Breast epithelium (tissue), 4 donors: ENCODE data around the gene PLPPR3. TPM values are rescaled to one million over a fixed set of nuclear protein-coding genes. Genes with fewer than 3 reads are reported as not detected.

ENCODE experiments used
- DNase-seq, 2 donors: peaks; one replicate each; pipeline ENCODE4 v3.0.0-alpha.2; 2019; ENCODE audit warnings: low spot score in 2 of 2
- H3K27ac ChIP-seq, 2 donors: fragments of 200-600 bp; sonication (generic) in 1 of 2; one replicate each; pipeline ENCODE4 v1.5.1; 2016 to 2019; ENCODE audit warnings: mild to moderate bottlenecking in 1 of 2
- H3K27me3 ChIP-seq, 2 donors: fragments of 200-600 bp; sonication (generic) in 1 of 2; one replicate each; pipeline versions ENCODE4 v1.5.1 to v1.6.0; 2017 to 2019; ENCODE audit warnings: control low read depth in 1 of 2, mild to moderate bottlenecking in 1 of 2
- H3K36me3 ChIP-seq: fragments of 200-600 bp; one replicate; pipeline ENCODE4 v1.5.1; 2019
- H3K4me1 ChIP-seq, 2 donors: fragments of 200-600 bp; sonication (generic); one replicate each; pipeline ENCODE4 v1.5.1; 2016 to 2019; ENCODE audit warnings: control low read depth in 1 of 2
- H3K4me3 ChIP-seq, 3 donors: fragments of 200-600 bp; sonication (generic); 1 replicate in 2 of 3; 2 replicates in 1 of 3; pipeline ENCODE4 v1.5.1; 2016 to 2019; ENCODE audit warnings: mild to moderate bottlenecking in 3 of 3, moderate library complexity in 2 of 3
- H3K9me3 ChIP-seq, 2 donors: fragments of 200-600 bp; sonication (generic) in 1 of 2; one replicate each; pipeline ENCODE4 v1.5.1; 2016 to 2019; ENCODE audit warnings: control low read depth in 1 of 2
- CTCF ChIP-seq, 3 donors: fragments of 450-650 bp; IDR thresholded peaks; one replicate each; pipeline ENCODE4 v1.5.1; 2016 to 2017; ENCODE audit warnings: antibody characterized with exemption in 3 of 3, mild to moderate bottlenecking in 3 of 3, moderate library complexity in 3 of 3
- POLR2A ChIP-seq: fragments of 450-650 bp; IDR thresholded peaks from one replicate; pipeline ENCODE4 v1.6.1; 2016; ENCODE audit warnings: antibody characterized with exemption, mild to moderate bottlenecking, moderate library complexity
- POLR2AphosphoS5 ChIP-seq, 3 donors: sonication (generic); formaldehyde crosslinking; IDR thresholded peaks; one replicate each; pipeline ENCODE4 v1.6.1; 2017; ENCODE audit warnings: antibody characterized with exemption in 3 of 3
- intact Hi-C: fragments of 100-400 bp; cut with DNase I; formaldehyde crosslinking; loops from one replicate; pipeline ENCODE4 v1.15.1; 2023; ENCODE audit warnings: low total_unique reads
- total RNA-seq, 3 donors: library from RNA; depleted of rRNA; stranded (reverse); fragments of >200 nt; gene quantifications; one replicate each; pipeline ENCODE4 v1.1.0, GENCODE V29; 2016

The PLPPR3 gene
- total RNA-seq, 3 donors from 2014 or later: 6.9 to 9.1 TPM; not detected in 1

GRCh38 chr19:848386-848921 is 26.7 kb upstream of the PLPPR3 start:
- intact Hi-C loops: no loop called here
- DNase-seq: no peak
- H3K9me3 ChIP-seq: no peaks in the 10 kb centered on the region
- H3K36me3 ChIP-seq: no peaks in the 10 kb centered on the region
- peaks cover 5 to 6% of the 10 kb centered on the region in 2 donors for H3K4me1 ChIP-seq
- no peak overlapping the region for H3K4me3 ChIP-seq
- TF ChIP-seq POLR2AphosphoS5 (IDR thresholded peaks at IDR 0.05): no peak
- TF ChIP-seq POLR2A: no peak
- TF ChIP-seq CTCF (IDR thresholded peaks at IDR 0.05): no peak
- H3K27me3 ChIP-seq: peaks cover 11 to 31% of the 10 kb centered on the region in 2 donors
- no peak overlapping the region for H3K27ac ChIP-seq

GRCh38 chr19:845707-846521 is 24.2 kb upstream of the PLPPR3 start:
- Histone ChIP-seq H3K27me3 (peaks cover 4 to 18% of the 10 kb centered on the region in 2 donors), H3K4me1 (peaks cover 6 to 8% of the 10 kb centered on the region in 2 donors)

GRCh38 chr19:844546-844971 is 22.8 kb upstream of the PLPPR3 start:
- TF ChIP-seq POLR2AphosphoS5 (IDR thresholded peaks at IDR 0.05): no peak
- TF ChIP-seq POLR2A: no peak
- no peak for TF ChIP-seq CTCF (IDR thresholded peaks at IDR 0.05)
- DNase-seq: no peak
- no peaks in the 10 kb centered on the region for H3K9me3 ChIP-seq
- no peak overlapping the region for H3K27ac ChIP-seq
- H3K4me1 ChIP-seq: peaks cover 6 to 8% of the 10 kb centered on the region in 2 donors
- intact Hi-C loops: no loop called here
- no peaks in the 10 kb centered on the region for H3K36me3 ChIP-seq
- peaks cover 4 to 20% of the 10 kb centered on the region in 2 donors for H3K27me3 ChIP-seq
- H3K4me3 ChIP-seq: no peak overlapping the region

More at GRCh38 chr19:845707-846521, 24.2 kb upstream of the PLPPR3 start:
- DNase-seq: no peak
- intact Hi-C loops: no loop called here
- TF ChIP-seq CTCF (IDR thresholded peaks at IDR 0.05): no peak
- TF ChIP-seq POLR2A: no peak
- no peak for TF ChIP-seq POLR2AphosphoS5 (IDR thresholded peaks at IDR 0.05)
- Histone ChIP-seq H3K27ac (no peak overlapping the region), H3K9me3 (no peaks in the 10 kb centered on the region), H3K4me3 (no peak overlapping the region), H3K36me3 (no peaks in the 10 kb centered on the region)

- H3K27me3 ChIP-seq: peaks cover 4 to 23% of the 10 kb centered on the region in 2 donors
- no peaks in the 10 kb centered on the region for H3K9me3 ChIP-seq
- no peaks in the 10 kb centered on the region for H3K36me3 ChIP-seq
- intact Hi-C loops: no loop called here
- peak overlapping the region; percentile 16 to 64 (median 43) for H3K4me3 ChIP-seq
- H3K4me1 ChIP-seq: peaks cover 6 to 8% of the 10 kb centered on the region in 2 donors
- no peak overlapping the region for H3K27ac ChIP-seq
- DNase-seq: no peak
- TF ChIP-seq POLR2AphosphoS5 (IDR thresholded peaks at IDR 0.05): no peak
- no peak for TF ChIP-seq POLR2A
- no peak for TF ChIP-seq CTCF (IDR thresholded peaks at IDR 0.05)
These were observed 22.2 kb upstream of the PLPPR3 start for GRCh38 chr19:843836-844545.
